GM19468 (cell line): ENCODE measurements around the gene C1QTNF4.

Experiments
- ATAC-seq: cut with Tn5 transposase; IDR thresholded peaks from one replicate; pipeline ENCODE4 v1.9.1; 2021; ENCODE audit warnings: mild to moderate bottlenecking, moderate library complexity, moderate number of reproducible peaks; ENCODE audit not compliant: unreplicated experiment; ENCODE audit errors: extremely low read depth

Gene C1QTNF4

GRCh38 chr11:47595029-47595428 lies 818 bp upstream of the C1QTNF4 start:
- ATAC-seq, result no peak

GRCh38 chr11:47593492-47593933 lies 698 bp downstream of the C1QTNF4 start:
- ATAC-seq, result no peak

- no peak for ATAC-seq
Observed at GRCh38 chr11:47592970-47593369, 1.2 kb downstream of the C1QTNF4 start.

- ATAC-seq, result no peak
Observed at GRCh38 chr11:47592251-47592650, 2.0 kb downstream of the C1QTNF4 start.

- no peak for ATAC-seq
Observed at GRCh38 chr11:47591764-47592163, 2.4 kb downstream of the C1QTNF4 start.

- ATAC-seq, result no peak
Observed at GRCh38 chr11:47589977-47590861, 4.0 kb downstream of the C1QTNF4 start.

- no peak for ATAC-seq
Observed at GRCh38 chr11:47589584-47589976, 4.6 kb downstream of the C1QTNF4 start.

- ATAC-seq, result no peak
Observed at GRCh38 chr11:47589118-47589517, 5.1 kb downstream of the C1QTNF4 start.

- ATAC-seq, result no peak
Observed at GRCh38 chr11:47587723-47588326, 6.4 kb downstream of the C1QTNF4 start.

GRCh38 chr11:47587039-47587716 lies 7.0 kb downstream of the C1QTNF4 start:
- ATAC-seq, result no peak

- ATAC-seq, result no peak
Observed at GRCh38 chr11:47586098-47586855, 7.9 kb downstream of the C1QTNF4 start, which contains the start of gene FAM180B. TSS of gene FAM180B (plus strand) at chr11:47586678. CDS start at chr11:47586769, 91 bp downstream.

- ATAC-seq, result no peak
Observed at GRCh38 chr11:47583844-47584243, 10.4 kb downstream of the C1QTNF4 start.

- ATAC-seq, result peak; percentile 88
Observed at GRCh38 chr11:47578524-47579494, 15.4 kb downstream of the C1QTNF4 start, which contains the start of the genes KBTBD4 and NDUFS3. TSS of gene KBTBD4 (minus strand) at chr11:47578970. CDS start at chr11:47578951, 19 bp downstream. TSS of gene NDUFS3 (plus strand) at chr11:47579074. CDS start at chr11:47579092, 18 bp downstream.

GRCh38 chr11:47577460-47578041 lies 16.7 kb downstream of the C1QTNF4 start:
- ATAC-seq, result no peak

GRCh38 chr11:47573321-47573720 lies 20.9 kb downstream of the C1QTNF4 start:
- no peak for ATAC-seq

GRCh38 chr11:47572715-47573255 lies 21.4 kb downstream of the C1QTNF4 start:
- ATAC-seq, result no peak

GRCh38 chr11:47571895-47572294 lies 22.3 kb downstream of the C1QTNF4 start:
- ATAC-seq, result no peak

GRCh38 chr11:47571357-47571729 lies 22.9 kb downstream of the C1QTNF4 start:
- ATAC-seq, result no peak
